ENCODE results near the gene PLCXD3. TPM values are rescaled to one million over a fixed set of nuclear protein-coding genes. Genes with fewer than 3 reads are reported as not detected.

Gene PLCXD3
- total RNA-seq, 2 donors from 2014 or later = 1.1 to 3.5 TPM

DNA sequence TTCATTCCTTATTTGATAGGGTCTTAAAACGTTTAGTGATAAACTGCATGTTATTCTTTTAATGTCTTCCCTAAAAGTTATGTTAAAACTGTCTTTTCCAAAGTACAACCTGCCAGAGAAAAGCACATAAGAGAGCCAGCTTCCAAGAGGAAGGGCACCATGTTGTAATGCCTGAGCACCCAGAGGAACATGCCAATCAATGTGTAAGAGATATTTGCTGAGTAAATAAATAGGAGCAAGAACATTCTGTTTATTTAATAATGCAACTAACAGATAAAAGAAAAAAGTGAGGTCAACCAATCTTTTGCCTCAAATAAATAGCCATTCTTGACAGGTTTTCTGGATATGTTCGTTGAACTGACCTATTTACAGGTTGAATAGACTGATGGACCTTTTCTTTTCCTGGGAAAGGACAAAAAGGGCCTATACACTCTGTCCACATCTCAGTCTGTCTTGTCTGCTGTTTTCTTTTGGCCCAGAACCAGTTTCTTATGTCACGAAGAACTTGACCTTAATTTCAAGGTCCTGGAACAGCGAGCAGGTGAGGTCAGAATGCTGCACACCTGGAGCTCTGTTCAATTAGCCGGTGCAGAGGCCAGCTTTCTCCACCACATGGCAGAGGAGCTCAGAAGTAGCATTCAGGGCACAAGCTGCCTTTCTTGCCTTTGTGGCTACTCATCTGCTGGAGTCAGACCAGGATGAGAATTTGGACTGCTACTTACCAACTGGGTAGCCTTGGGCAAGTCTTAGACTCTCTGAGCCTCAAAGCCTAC, 77.7 kb downstream of the PLCXD3 start:
- Histone ChIP-seq H3K36me3 (no peaks in the 10 kb centered on the region), H3K27me3 (replicated peaks; ENCODE audit: insufficient read depth) (no peaks in the 10 kb centered on the region), H3K4me1 (replicated peaks) (no peaks in the 10 kb centered on the region), H3K4me3 (no peak overlapping the region), H3K9me3 (no peaks in the 10 kb centered on the region), H3K27ac (no peak overlapping the region)
- no peak for DNase-seq (ENCODE audit: low spot score)
- TF ChIP-seq POLR2AphosphoS5 (IDR thresholded peaks at IDR 0.05) (no peak), POLR2A (IDR thresholded peaks at IDR 0.05) (no peak)
- TF ChIP-seq, protein P1, sequence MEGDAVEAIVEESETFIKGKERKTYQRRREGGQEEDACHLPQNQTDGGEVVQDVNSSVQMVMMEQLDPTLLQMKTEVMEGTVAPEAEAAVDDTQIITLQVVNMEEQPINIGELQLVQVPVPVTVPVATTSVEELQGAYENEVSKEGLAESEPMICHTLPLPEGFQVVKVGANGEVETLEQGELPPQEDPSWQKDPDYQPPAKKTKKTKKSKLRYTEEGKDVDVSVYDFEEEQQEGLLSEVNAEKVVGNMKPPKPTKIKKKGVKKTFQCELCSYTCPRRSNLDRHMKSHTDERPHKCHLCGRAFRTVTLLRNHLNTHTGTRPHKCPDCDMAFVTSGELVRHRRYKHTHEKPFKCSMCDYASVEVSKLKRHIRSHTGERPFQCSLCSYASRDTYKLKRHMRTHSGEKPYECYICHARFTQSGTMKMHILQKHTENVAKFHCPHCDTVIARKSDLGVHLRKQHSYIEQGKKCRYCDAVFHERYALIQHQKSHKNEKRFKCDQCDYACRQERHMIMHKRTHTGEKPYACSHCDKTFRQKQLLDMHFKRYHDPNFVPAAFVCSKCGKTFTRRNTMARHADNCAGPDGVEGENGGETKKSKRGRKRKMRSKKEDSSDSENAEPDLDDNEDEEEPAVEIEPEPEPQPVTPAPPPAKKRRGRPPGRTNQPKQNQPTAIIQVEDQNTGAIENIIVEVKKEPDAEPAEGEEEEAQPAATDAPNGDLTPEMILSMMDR (IDR thresholded peaks at IDR 0.05) = no peak
- intact Hi-C loops (cut with DNase I) = no loop called here
- WGBS = 68% methylated on average over 5 of the region's 5 CpGs

DNA sequence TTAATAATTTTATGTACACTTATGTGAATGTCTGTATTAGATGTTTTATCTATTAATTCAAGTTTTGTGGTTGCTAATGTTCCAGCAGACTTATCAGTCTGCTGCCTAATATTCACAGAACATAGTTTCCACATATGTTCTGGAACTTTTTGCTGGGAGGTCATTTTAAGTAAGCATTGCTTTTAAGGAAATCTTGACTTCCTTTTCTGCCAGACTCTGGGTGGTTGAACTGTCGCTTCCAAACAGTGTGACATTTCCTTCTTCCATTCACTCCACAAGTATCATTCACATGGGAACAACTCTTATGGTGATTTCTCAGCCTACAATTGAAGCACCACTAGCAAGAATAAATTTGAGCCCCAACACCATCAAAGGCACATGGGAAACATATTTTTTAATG, 82.9 kb downstream of the PLCXD3 start:
- 76% methylated on average over 1 of the region's 1 CpG for WGBS
- no peak for DNase-seq (ENCODE audit: low spot score)
- no peak for TF ChIP-seq POLR2A (IDR thresholded peaks at IDR 0.05)

DNA sequence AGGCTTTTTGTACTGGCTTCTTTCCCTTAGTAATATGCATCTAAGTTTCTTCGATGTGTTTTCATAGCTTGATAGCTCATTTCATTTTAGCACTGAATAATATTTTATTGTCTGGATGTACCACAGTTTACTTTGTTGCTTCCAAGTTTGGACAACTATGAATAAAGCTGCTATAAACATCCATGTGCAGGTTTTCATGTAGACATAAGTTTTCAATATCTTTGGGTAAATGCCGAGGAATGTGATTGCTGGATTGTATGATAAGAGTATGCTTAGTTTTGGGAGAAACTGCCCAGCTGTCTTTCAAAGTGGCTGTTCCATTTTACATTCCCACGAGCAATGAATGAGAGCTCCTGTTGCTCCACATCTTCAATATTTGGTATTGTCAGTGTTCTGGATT, 84.7 kb downstream of the PLCXD3 start:
- Histone ChIP-seq H3K27ac (no peak overlapping the region), H3K4me3 (no peak overlapping the region), H3K9me3 (no peaks in the 10 kb centered on the region), H3K27me3 (replicated peaks; ENCODE audit: insufficient read depth) (no peaks in the 10 kb centered on the region), H3K4me1 (replicated peaks) (no peaks in the 10 kb centered on the region), H3K36me3 (no peaks in the 10 kb centered on the region)
- no peak for DNase-seq (ENCODE audit: low spot score)
- 71% methylated on average over 3 of the region's 3 CpGs for WGBS
- intact Hi-C loops (cut with DNase I) = no loop called here
- TF ChIP-seq, protein P1 (IDR thresholded peaks at IDR 0.05) = no peak
- TF ChIP-seq POLR2A (IDR thresholded peaks at IDR 0.05) (no peak), POLR2AphosphoS5 (IDR thresholded peaks at IDR 0.05) (no peak)

More for the DNA sequence above, 82.9 kb downstream of the PLCXD3 start:
- Histone ChIP-seq H3K36me3 (no peaks in the 10 kb centered on the region), H3K9me3 (no peaks in the 10 kb centered on the region), H3K27ac (no peak overlapping the region), H3K27me3 (replicated peaks; ENCODE audit: insufficient read depth) (no peaks in the 10 kb centered on the region), H3K4me1 (replicated peaks) (no peaks in the 10 kb centered on the region), H3K4me3 (no peak overlapping the region)
- intact Hi-C loops (cut with DNase I) = no loop called here

DNA sequence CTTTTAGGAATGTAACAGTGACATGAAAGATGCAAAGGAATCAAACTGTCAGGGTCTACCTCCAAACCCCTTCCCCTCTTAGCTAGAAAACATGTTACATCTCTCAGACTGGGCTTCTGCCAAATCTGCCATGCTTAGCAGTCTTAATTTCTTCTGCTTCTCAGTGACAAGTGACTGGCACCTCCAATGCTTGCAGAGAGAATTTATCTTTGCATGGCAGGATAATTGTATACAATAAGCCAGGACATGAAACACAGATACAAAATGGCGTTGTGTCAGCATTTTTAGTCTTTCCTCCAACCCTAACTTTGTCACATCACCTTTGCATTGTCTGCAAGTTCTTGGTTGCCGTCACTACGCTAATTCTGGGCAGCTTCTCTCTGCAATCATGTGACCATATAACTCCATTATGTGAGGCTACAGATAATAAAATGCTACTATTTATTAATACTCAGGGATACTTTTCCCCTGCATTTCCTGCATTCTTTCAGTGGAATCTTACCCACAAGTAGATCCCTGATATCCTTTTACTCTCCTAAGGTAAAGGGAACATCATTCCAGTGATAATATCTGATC, 89.8 kb downstream of the PLCXD3 start:
- DNase-seq (ENCODE audit: low spot score) = no peak
- no peak overlapping the region for H3K27ac ChIP-seq
- intact Hi-C loops (cut with DNase I) = no loop called here

DNA sequence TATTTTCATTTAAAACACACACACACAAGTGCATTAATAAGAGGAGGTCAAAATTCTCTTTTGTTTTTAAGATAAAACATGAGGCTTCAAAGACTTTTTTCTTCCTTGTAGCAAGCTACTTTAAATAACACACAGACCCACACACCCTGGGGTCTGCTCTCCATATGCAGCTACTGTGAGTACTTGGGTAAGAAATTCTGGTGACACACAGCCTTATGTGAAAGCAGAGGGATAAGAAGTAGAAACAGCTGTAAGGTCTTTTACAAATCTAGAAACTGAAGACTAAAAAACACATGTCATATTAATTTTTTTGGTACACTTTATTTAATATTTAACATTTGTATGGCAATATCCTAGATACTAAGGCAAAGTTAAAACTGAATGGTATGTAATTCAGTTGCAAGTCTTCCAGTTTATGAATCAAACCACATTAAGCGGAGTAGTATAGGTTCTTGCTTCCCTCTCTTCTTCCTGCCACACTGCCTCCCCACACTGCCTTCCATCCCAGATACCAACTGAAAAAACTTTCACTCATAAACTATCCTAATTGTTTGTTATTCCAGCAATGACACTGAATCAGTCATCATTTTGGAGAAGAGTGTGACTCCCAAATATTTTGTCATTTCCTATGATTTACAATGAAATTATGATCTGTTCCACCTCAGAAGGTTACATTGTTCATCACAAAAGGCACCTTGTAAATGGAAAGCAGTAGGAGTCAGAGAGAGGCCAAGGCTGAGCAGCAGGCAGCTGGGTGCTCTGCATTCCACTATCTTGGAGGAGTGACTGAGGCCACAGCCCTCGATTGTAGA, 92.0 kb downstream of the PLCXD3 start:
- TF ChIP-seq POLR2A (IDR thresholded peaks at IDR 0.05) (no peak), POLR2AphosphoS5 (IDR thresholded peaks at IDR 0.05) (no peak)
- TF ChIP-seq, protein P1 (IDR thresholded peaks at IDR 0.05) = no peak
- H3K9me3 ChIP-seq = no peaks in the 10 kb centered on the region
- 61% methylated on average over 2 of the region's 2 CpGs for WGBS

More for the DNA sequence above, 89.8 kb downstream of the PLCXD3 start:
- Histone ChIP-seq H3K9me3 (no peaks in the 10 kb centered on the region), H3K36me3 (no peaks in the 10 kb centered on the region), H3K4me3 (no peak overlapping the region), H3K4me1 (replicated peaks) (no peaks in the 10 kb centered on the region), H3K27me3 (replicated peaks; ENCODE audit: insufficient read depth) (no peaks in the 10 kb centered on the region)
- WGBS = 89% methylated on average over 3 of the region's 3 CpGs
- TF ChIP-seq POLR2AphosphoS5 (IDR thresholded peaks at IDR 0.05) = no peak
- TF ChIP-seq, protein P1 (IDR thresholded peaks at IDR 0.05) = no peak
- no peak for TF ChIP-seq POLR2A (IDR thresholded peaks at IDR 0.05)

More for the DNA sequence above, 92.0 kb downstream of the PLCXD3 start:
- no peak overlapping the region for H3K4me3 ChIP-seq
- H3K4me1 ChIP-seq (replicated peaks) = no peaks in the 10 kb centered on the region
- DNase-seq (ENCODE audit: low spot score) = no peak
- no peaks in the 10 kb centered on the region for H3K27me3 ChIP-seq (replicated peaks; ENCODE audit: insufficient read depth)
- intact Hi-C loops (cut with DNase I) = no loop called here
- H3K27ac ChIP-seq = no peak overlapping the region
- no peaks in the 10 kb centered on the region for H3K36me3 ChIP-seq

Measured in prostate gland (tissue), 2 donors.